Fibroblast of lung (primary cell): ENCODE data around the gene SLC16A5. TPM values are rescaled to one million over a fixed set of nuclear protein-coding genes. Genes with fewer than 3 reads are reported as not detected.
"Not testable (repeated sequence)": the region's sequence is repeated elsewhere in the genome, so short reads cannot be mapped to it uniquely, and the experiment has no call there.

Source experiments
- DNase-seq, 2 donors: peaks; one replicate each; pipeline versions ENCODE4 v3.0.0 to v3.0.0-alpha.2; 2010; ENCODE audit warnings: low read depth in 2 of 2
- H2AFZ ChIP-seq: 2 replicates; pipeline ENCODE4 v1.5.1; 2012; ENCODE audit warnings: low read length, control low read depth, inconsistent platforms
- H3K27ac ChIP-seq: 2 replicates; pipeline ENCODE4 v1.5.1; 2011; ENCODE audit warnings: low read length, control low read depth; ENCODE audit not compliant: insufficient read depth
- H3K27me3 ChIP-seq: 2 replicates; pipeline ENCODE4 v1.5.1; 2011; ENCODE audit warnings: mild to moderate bottlenecking, low read length; ENCODE audit not compliant: control insufficient read depth, insufficient read depth
- H3K36me3 ChIP-seq: 2 replicates; pipeline ENCODE4 v1.5.1; 2011; ENCODE audit warnings: low read length; ENCODE audit not compliant: control insufficient read depth, insufficient read depth
- H3K4me1 ChIP-seq: 2 replicates; pipeline ENCODE4 v1.5.1; 2011; ENCODE audit warnings: low read length; ENCODE audit not compliant: control insufficient read depth, insufficient read depth; ENCODE audit errors: extremely low read depth
- H3K4me2 ChIP-seq: 2 replicates; pipeline ENCODE4 v1.5.1; 2011; ENCODE audit warnings: low read length, control low read depth; ENCODE audit not compliant: insufficient read depth; ENCODE audit errors: extremely low read depth
- H3K4me3 ChIP-seq, 4 experiments: fragments of 200-600 bp in 1 of 4; sonication (generic) in 1 of 4; replicated peaks in 1 of 4; 2 replicates each; pipeline ENCODE4 v1.5.1; 2011 to 2016; ENCODE audit warnings: low read length in 4 of 4, low read depth in 3 of 4, mild to moderate bottlenecking in 3 of 4, control low read depth in 2 of 4, inconsistent platforms in 1 of 4, mixed read lengths in 1 of 4; ENCODE audit not compliant: insufficient read depth in 1 of 4; ENCODE audit errors: control extremely low read depth in 1 of 4
- H3K79me2 ChIP-seq: 2 replicates; pipeline ENCODE4 v1.5.1; 2012; ENCODE audit warnings: mild to moderate bottlenecking, low read length, inconsistent platforms; ENCODE audit not compliant: control insufficient read depth, insufficient read depth
- H3K9ac ChIP-seq: 2 replicates; pipeline ENCODE4 v1.5.1; 2011; ENCODE audit warnings: mild to moderate bottlenecking, low read length, control low read depth; ENCODE audit not compliant: insufficient read depth
- H3K9me3 ChIP-seq: 2 replicates; pipeline ENCODE4 v1.5.1; 2012; ENCODE audit warnings: low read depth, low read length; ENCODE audit not compliant: control insufficient read depth, insufficient read depth
- H4K20me1 ChIP-seq: 2 replicates; pipeline ENCODE4 v1.5.1; 2011; ENCODE audit warnings: low read length; ENCODE audit not compliant: control insufficient read depth, insufficient read depth; ENCODE audit errors: extremely low read depth
- CTCF ChIP-seq, 2 donors: IDR thresholded peaks in 1 of 2; conservative IDR thresholded peaks in 1 of 2; 1 replicate in 1 of 2; 2 replicates in 1 of 2; pipeline ENCODE4 v1.5.1; 2011 to 2012; ENCODE audit warnings: low read length in 2 of 2, control low read depth in 1 of 2, inconsistent platforms in 1 of 2, low read depth in 1 of 2, mild to moderate bottlenecking in 1 of 2
- EZH2 ChIP-seq: IDR thresholded peaks from 2 replicates; pipeline ENCODE4 v1.5.1; 2012; ENCODE audit warnings: low read length, control low read depth, mild to moderate bottlenecking; ENCODE audit errors: missing control alignments
- polyA plus RNA-seq, 2 donors: library from polyadenylated mRNA; depleted of rRNA in 1 of 2; stranded (reverse) in 1 of 2; unstranded in 1 of 2; fragments of >200 nt; gene quantifications; 2 replicates each; pipeline ENCODE4 v1.2.1, GENCODE V29; 2011 to 2012; ENCODE audit warnings: missing spikeins in 1 of 2
- total RNA-seq: library from RNA; depleted of rRNA; stranded (reverse); fragments of >200 nt; gene quantifications from 2 replicates; pipeline ENCODE4 v1.2.1, GENCODE V29; 2014

Gene SLC16A5
- total and polyA plus RNA-seq, 2 donors (not counting 1 experiment from before 2014, with no cell fraction given) = 1.5 to 8.4 TPM

GRCh38 chr17:75135946-75136345 is 48.2 kb downstream of the SLC16A5 start:
- Histone ChIP-seq H3K79me2 (no peaks in the 10 kb centered on the region), H3K36me3 (peaks cover 3% of the 10 kb centered on the region), H3K4me2 (no peak overlapping the region), H2AFZ (no peak overlapping the region), H3K27me3 (no peaks in the 10 kb centered on the region), H3K27ac (no peak overlapping the region), H3K9me3 (no peaks in the 10 kb centered on the region), H4K20me1 (no peaks in the 10 kb centered on the region), H3K4me3 (no peak overlapping the region), H3K4me1 (no peaks in the 10 kb centered on the region), H3K9ac (no peak overlapping the region)
- TF ChIP-seq EZH2 (no peak), CTCF (conservative IDR thresholded peaks at IDR 0.05 in 1 of 2, IDR thresholded peaks at IDR 0.05 in 1 of 2; ENCODE audit: low read depth in 1 of 2, low read length in 2 of 2) (no peak)
- DNase-seq = no peak

GRCh38 chr17:75137762-75138161 is 50.0 kb downstream of the SLC16A5 start:
- DNase-seq, H3K27me3 ChIP-seq, H3K79me2 ChIP-seq, H3K36me3 ChIP-seq, H3K9ac ChIP-seq, H3K4me3 ChIP-seq, H3K4me2 ChIP-seq, H4K20me1 ChIP-seq, H2AFZ ChIP-seq, H3K9me3 ChIP-seq, H3K4me1 ChIP-seq, H3K27ac ChIP-seq: not testable (repeated sequence)

- TF ChIP-seq CTCF (conservative IDR thresholded peaks at IDR 0.05 in 1 of 2, IDR thresholded peaks at IDR 0.05 in 1 of 2; ENCODE audit: low read depth in 1 of 2, low read length in 2 of 2) (no peak), EZH2 (no peak)
- Histone ChIP-seq H2AFZ (no peak overlapping the region), H3K4me2 (no peak overlapping the region), H3K4me3 (no peak overlapping the region), H3K27ac (no peak overlapping the region), H3K79me2 (no peaks in the 10 kb centered on the region), H3K9ac (no peak overlapping the region), H3K36me3 (peaks cover 3% of the 10 kb centered on the region), H3K9me3 (no peaks in the 10 kb centered on the region), H3K4me1 (no peaks in the 10 kb centered on the region), H3K27me3 (no peaks in the 10 kb centered on the region), H4K20me1 (no peaks in the 10 kb centered on the region)
- no peak for DNase-seq
Measured at GRCh38 chr17:75138519-75138918, 50.8 kb downstream of the SLC16A5 start.
